Hematopoietic multipotent progenitor cell (in vitro differentiated cells): ENCODE data around the gene ZG16B. TPM values are rescaled to one million over a fixed set of nuclear protein-coding genes. Genes with fewer than 3 reads are reported as not detected.

Experiments
- DNase-seq, 3 donors: peaks; one replicate each; pipeline ENCODE4 v3.0.0-alpha.2; 2011 to 2015; ENCODE audit warnings: low read depth in 2 of 3, low spot score in 2 of 3
- total RNA-seq: library from RNA; depleted of rRNA; stranded (reverse); fragments of >200 nt; gene quantifications from one replicate; pipeline ENCODE4 v1.2.3, GENCODE V29; 2012

Gene ZG16B
- total RNA-seq, 1 donor: 4.3 TPM

GRCh38 chr16:2840914-2841313 is 10.8 kb downstream of the ZG16B start:
- no peak for DNase-seq

GRCh38 chr16:2841606-2842339 is 11.7 kb downstream of the ZG16B start:
- DNase-seq: no peak

GRCh38 chr16:2842340-2843000 is 12.4 kb downstream of the ZG16B start:
- peak; percentile 34 to 54 (median 46) for DNase-seq

- DNase-seq: no peak
Measured at GRCh38 chr16:2843526-2843925, 13.4 kb downstream of the ZG16B start.

GRCh38 chr16:2845116-2845515 is 15.0 kb downstream of the ZG16B start:
- no peak for DNase-seq

- DNase-seq: no peak
Measured at GRCh38 chr16:2846511-2847310, 16.6 kb downstream of the ZG16B start.

- DNase-seq: no peak
Measured at GRCh38 chr16:2848933-2849725, 19.0 kb downstream of the ZG16B start.

GRCh38 chr16:2852003-2852730 is 22.1 kb downstream of the ZG16B start:
- no peak for DNase-seq

- no peak for DNase-seq
Measured at GRCh38 chr16:2852731-2853507, 22.8 kb downstream of the ZG16B start.

GRCh38 chr16:2853531-2854073 is 23.5 kb downstream of the ZG16B start:
- DNase-seq: no peak

GRCh38 chr16:2854700-2855309 is 24.7 kb downstream of the ZG16B start:
- no peak for DNase-seq

- DNase-seq: no peak
Measured at GRCh38 chr16:2855536-2855935, 25.4 kb downstream of the ZG16B start.

GRCh38 chr16:2856061-2856670 is 26.1 kb downstream of the ZG16B start:
- DNase-seq: peak in 1 of 3 donors; percentile 24

GRCh38 chr16:2856686-2857450 is 26.8 kb downstream of the ZG16B start:
- DNase-seq: no peak

- DNase-seq: no peak
Measured at GRCh38 chr16:2857451-2858244, 27.5 kb downstream of the ZG16B start, which contains the start of gene PRSS22. TSS of gene PRSS22 (minus strand) at chr16:2858170. CDS start at chr16:2858104, 66 bp downstream.

GRCh38 chr16:2858245-2859025 is 28.3 kb downstream of the ZG16B start:
- no peak for DNase-seq
